K562 (cell line): Measurements from ENCODE around the gene NRG3. TPM values are rescaled to one million over a fixed set of nuclear protein-coding genes. Genes with fewer than 3 reads are reported as not detected.

ENCODE experiments used
- ATAC-seq: fragments of 200-7000 bp; cut with Tn5 transposase; 3 replicates; pipeline ENCODE4 v1.9.1; 2020; ENCODE audit warnings: moderate library complexity
- BruUV-seq: library from RNA; stranded (reverse); fragments of 400-500 nt; replicated peaks from 2 replicates; lab custom pipeline; 2021; lab: Mats Ljungman, UMichigan
- CTCF ChIA-PET: fragments of 300-600 bp; formaldehyde crosslinking; extraction: SDS; loops from one replicate; lab custom pipeline; 2021; ENCODE audit warnings: low intra/inter-chr PET ratio; lab: Yijun Ruan, JAX
- POLR2A ChIA-PET: fragments of 300-600, 350-650 bp; sonication (Branson Sonifier 250); formaldehyde crosslinking; extraction: SDS; loops from one replicate; lab custom pipeline; 2021; ENCODE audit warnings: antibody characterized with exemption, inconsistent platforms; lab: Yijun Ruan, JAX
- DNase-seq, 4 experiments: peaks; one replicate each; pipeline versions ENCODE4 v3.0.0 to v3.0.0-alpha.2; 2011 to 2018; ENCODE audit warnings: low spot score in 3 of 4, mixed read lengths in 3 of 4; ENCODE audit errors: extremely low read depth in 1 of 4
- FAIRE-seq: peaks from 2 replicates; lab custom pipeline; 2011; peaks lifted over from hg19 to GRCh38; lab: Jason Lieb, UNC
- H2AFZ ChIP-seq: 2 replicates; pipeline ENCODE4 v1.6.0; 2011; ENCODE audit warnings: low read depth, low read length, control low read depth, inconsistent platforms
- H3K27ac ChIP-seq: fragments of 200-600 bp; 3 replicates; pipeline ENCODE4 v1.8.0; 2011; ENCODE audit warnings: low read depth, mild to moderate bottlenecking, control low read depth, inconsistent platforms, low read length, moderate library complexity, mixed read lengths; ENCODE audit errors: extremely low read depth
- H3K27me3 ChIP-seq, 2 experiments: fragments of 300-600 bp in 1 of 2; 2 replicates in 1 of 2; 3 replicates in 1 of 2; pipeline versions ENCODE4 v1.6.0 to v1.8.0; 2011; ENCODE audit warnings: inconsistent platforms in 2 of 2, low read length in 2 of 2, mild to moderate bottlenecking in 1 of 2, mixed read lengths in 1 of 2, moderate library complexity in 1 of 2; ENCODE audit not compliant: control insufficient read depth in 2 of 2, insufficient read depth in 2 of 2
- H3K36me3 ChIP-seq: fragments of 300-600 bp; 3 replicates; pipeline ENCODE4 v1.8.0; 2011; ENCODE audit warnings: mild to moderate bottlenecking, low read length, inconsistent platforms; ENCODE audit not compliant: control insufficient read depth, insufficient read depth
- H3K4me1 ChIP-seq, 2 experiments: fragments of 200-600 bp in 1 of 2; replicated peaks in 1 of 2; 2 replicates in 1 of 2; 3 replicates in 1 of 2; pipeline versions ENCODE4 v1.5.1 to v1.8.0; 2011; ENCODE audit warnings: inconsistent platforms in 2 of 2, low read length in 2 of 2, mild to moderate bottlenecking in 1 of 2, mixed read lengths in 1 of 2, moderate library complexity in 1 of 2; ENCODE audit not compliant: control insufficient read depth in 2 of 2, insufficient read depth in 2 of 2
- H3K4me2 ChIP-seq: 2 replicates; pipeline ENCODE4 v1.6.1; 2011; ENCODE audit warnings: low read length, control low read depth, inconsistent platforms, mixed read lengths; ENCODE audit not compliant: insufficient read depth
- H3K4me3 ChIP-seq: fragments of 200-600 bp; sonication (generic), shearing (Covaris generic); 2 replicates; pipeline ENCODE4 v1.5.1; 2016; ENCODE audit warnings: control low read depth, inconsistent platforms
- H3K79me2 ChIP-seq: fragments of 200-600 bp; 3 replicates; pipeline ENCODE4 v1.8.0; 2011; ENCODE audit warnings: low read length, inconsistent platforms; ENCODE audit not compliant: control insufficient read depth, insufficient read depth
- H3K9ac ChIP-seq, 2 experiments: 2 replicates each; pipeline versions ENCODE4 v1.6.0 to v1.6.1; 2011; ENCODE audit warnings: low read depth in 2 of 2, low read length in 2 of 2, control low read depth in 1 of 2, inconsistent platforms in 1 of 2, mild to moderate bottlenecking in 1 of 2, mixed read lengths in 1 of 2; ENCODE audit not compliant: insufficient read depth in 1 of 2
- H3K9me1 ChIP-seq: one replicate; pipeline ENCODE4 v1.6.0; 2011; ENCODE audit warnings: inconsistent platforms, mild to moderate bottlenecking, low read length, moderate library complexity; ENCODE audit not compliant: control insufficient read depth, insufficient read depth
- H3K9me3 ChIP-seq: replicated peaks from 2 replicates; pipeline ENCODE4 v1.5.1; 2011; ENCODE audit warnings: low read depth, low read length, inconsistent platforms; ENCODE audit not compliant: control insufficient read depth, insufficient read depth
- H4K20me1 ChIP-seq: replicated peaks from 2 replicates; pipeline ENCODE4 v1.6.1; 2011; ENCODE audit warnings: low read length, inconsistent platforms, mixed read lengths; ENCODE audit not compliant: control insufficient read depth, insufficient read depth
- ARNT ChIP-seq, 2 experiments: fragments of 450-650 bp; IDR thresholded peaks; 2 replicates each; pipeline ENCODE4 v1.6.1; 2016; ENCODE audit warnings: mild to moderate bottlenecking in 1 of 2
- CEBPB ChIP-seq: fragments of 450-650 bp; IDR thresholded peaks from 2 replicates; pipeline ENCODE4 v1.6.1; 2016; ENCODE audit warnings: missing genetic modification characterization, missing compliant biosample characterization
- CEBPG ChIP-seq, 3 experiments: fragments of 200-800 bp in 1 of 3; sonication (Bioruptor generic) in 1 of 3; sonication (generic) in 1 of 3; formaldehyde crosslinking in 1 of 3; IDR thresholded peaks in 2 of 3; conservative IDR thresholded peaks in 1 of 3; 2 replicates each; pipeline versions ENCODE4 v1.6.1 to v1.8.0; 2016 to 2022; ENCODE audit warnings: missing compliant biosample characterization in 2 of 3, missing genetic modification characterization in 2 of 3, mild to moderate bottlenecking in 1 of 3, missing genetic modification reagents in 1 of 3
- U2AF2 ChIP-seq: fragments of 200-400 bp; formaldehyde crosslinking; optimal IDR thresholded peaks from 2 replicates; pipeline ENCODE3; 2017; ENCODE audit warnings: low read depth, mild to moderate bottlenecking, low read length
- XRCC5 ChIP-seq: fragments of 200-400 bp; formaldehyde crosslinking; IDR thresholded peaks from 2 replicates; pipeline ENCODE4 v1.6.1; 2017; ENCODE audit warnings: low read depth, mild to moderate bottlenecking, low read length
- whole genome bisulfite sequencing: fragments of 100-300 bp; shearing (Covaris generic); methylation state at CpG from one replicate; pipeline ENCODE4 v1.1.6; 2016; ENCODE audit warnings: low coverage, mixed read lengths; ENCODE audit not compliant: insufficient coverage; ENCODE audit errors: missing lambda C conversion rate; 5-methylcytosine and 5-hydroxymethylcytosine counted together
- in situ Hi-C: fragments of 300-500 bp; cut with MboI; formaldehyde crosslinking; loops from 4 replicates; pipeline ENCODE4 v1.15.0; 2018; ENCODE audit warnings: inconsistent platforms, mixed read lengths
- intact Hi-C: fragments of 100-400 bp; cut with micrococcal nuclease; formaldehyde crosslinking; loops from 2 replicates; pipeline ENCODE4 v1.14.2; 2022
- polyA plus RNA-seq, 8 experiments: library from polyadenylated mRNA; depleted of rRNA in 4 of 8; stranded (reverse) in 5 of 8; unstranded in 3 of 8; fragments of >200 nt; fragmentation: Nextera tagmentation in 2 of 8; fragmentation: Illumina TruSeq in 1 of 8; extraction: Ambion mirVana in 2 of 8; extraction: Trizol in 1 of 8; gene quantifications; 2 replicates each; pipeline versions ENCODE4 v1.2.1 to v1.2.3, GENCODE V29; 2011 to 2014; ENCODE audit warnings: inconsistent platforms in 1 of 8, missing spikeins in 1 of 8
- total RNA-seq, 7 experiments: library from RNA; depleted of rRNA in 6 of 7; stranded (reverse); fragments of >200 nt in 6 of 7; fragmentation: Illumina TruSeq in 2 of 7; extraction: Trizol in 2 of 7; gene quantifications; 2 replicates each; pipeline versions ENCODE4 v1.2.1 to v1.2.3, GENCODE V29; 2011 to 2021; ENCODE audit warnings: low replicate concordance in 1 of 7
- TF ChIP-seq, protein P1 (sequence below), 2 experiments: fragments of 450-650 bp in 1 of 2; sonication (generic) in 1 of 2; formaldehyde crosslinking in 1 of 2; IDR thresholded peaks in 1 of 2; conservative IDR thresholded peaks in 1 of 2; 2 replicates each; pipeline versions ENCODE4 v1.6.1 to v1.8.1; 2016 to 2023; ENCODE audit warnings: mild to moderate bottlenecking in 2 of 2, moderate library complexity in 2 of 2, inconsistent platforms in 1 of 2, missing genetic modification reagents in 1 of 2

NRG3 gene
- total and polyA plus RNA-seq, 9 of the 15 experiments (the other 6 are each of a cell fraction or from before 2014, with no cell fraction given): not detected

DNA sequence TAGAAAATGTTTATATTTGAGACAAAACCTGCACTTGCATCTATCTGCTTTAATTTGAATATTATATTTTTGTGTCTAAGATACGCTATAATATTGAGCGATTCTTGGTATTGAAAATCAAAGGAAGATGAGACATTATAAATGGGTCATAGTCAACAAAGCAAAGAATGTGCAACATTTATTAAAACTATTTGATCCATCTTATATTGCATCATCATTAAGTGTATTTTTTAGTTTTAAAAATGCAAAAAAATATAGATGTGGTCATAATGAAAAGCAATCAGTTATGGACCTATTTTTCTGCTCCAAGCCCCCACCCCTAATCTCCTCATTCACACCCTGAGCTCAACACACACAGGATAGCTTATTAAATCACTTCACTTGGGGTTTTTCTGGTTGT, 847.3 kb downstream of the NRG3 start:
- no peaks in the 10 kb centered on the region for H3K4me1 ChIP-seq
- POLR2A ChIA-PET: no interaction called here
- no peaks in the 10 kb centered on the region for H3K36me3 ChIP-seq
- no peaks in the 10 kb centered on the region for H3K27me3 ChIP-seq
- in situ Hi-C loops (no loop called here), intact Hi-C loops (no loop called here)
- H3K4me2 ChIP-seq: no peak overlapping the region
- DNase-seq (no peak), ATAC-seq (no peak), FAIRE-seq (no peak)
- H3K9me1 ChIP-seq: no peaks in the 10 kb centered on the region
- H3K27ac ChIP-seq: no peak overlapping the region
- H3K9me3 ChIP-seq: no peaks in the 10 kb centered on the region
- H3K9ac ChIP-seq: no peak overlapping the region
- WGBS: 4% methylated on average over 2 of the region's 2 CpGs
- no peaks in the 10 kb centered on the region for H4K20me1 ChIP-seq
- TF ChIP-seq ARNT (IDR thresholded peaks at IDR 0.05) (no peak), CEBPG (CRISPR knock-in tag; IDR thresholded peaks at IDR 0.05) (no peak), CEBPG (tag; conservative IDR thresholded peaks at IDR 0.05 in 1 of 2, IDR thresholded peaks at IDR 0.05 in 1 of 2) (peak in 1 of 2 experiments; percentile 88; a peak in 2 of 4 replicates), XRCC5 (no peak), U2AF2 (no peak), CEBPB (tag) (peak; percentile 32)
- TF ChIP-seq, protein P1, sequence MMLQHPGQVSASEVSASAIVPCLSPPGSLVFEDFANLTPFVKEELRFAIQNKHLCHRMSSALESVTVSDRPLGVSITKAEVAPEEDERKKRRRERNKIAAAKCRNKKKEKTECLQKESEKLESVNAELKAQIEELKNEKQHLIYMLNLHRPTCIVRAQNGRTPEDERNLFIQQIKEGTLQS (IDR thresholded peaks at IDR 0.05): peak; percentile 67; the same call in 1 of the 2 replicates
- TF ChIP-seq, protein P1 (CRISPR knock-in tag; conservative IDR thresholded peaks at IDR 0.05): no peak
- H3K4me3 ChIP-seq: no peak overlapping the region
- no peaks in the 10 kb centered on the region for H3K79me2 ChIP-seq
- CTCF ChIA-PET: no interaction called here
- H2AFZ ChIP-seq: no peak overlapping the region
- BruUV-seq: no TSS peak
